Cardiac ventricle fibroblast (primary cell): ENCODE results near the gene TTC31. TPM values are rescaled to one million over a fixed set of nuclear protein-coding genes. Genes with fewer than 3 reads are reported as not detected.

Experiments
- total RNA-seq: library from RNA; depleted of rRNA; stranded (reverse); fragments of >200 nt; gene quantifications from 2 replicates; pipeline ENCODE4 v1.2.3, GENCODE V29; 2015

Gene TTC31
- total RNA-seq: 18.9 and 20.7 TPM in 2 replicates

GRCh38 chr2:74482801-74483674 is at the start of gene TTC31, which contains the start of gene CCDC142:
Gene TTC31, plus strand, starts transcription at chr2:74483081. Its CDS starts 15 bp downstream, at chr2:74483096.
Gene CCDC142, minus strand, starts transcription at chr2:74482998. Its CDS starts 161 bp downstream, at chr2:74482837.

GRCh38 chr2:74441690-74442482 is 41.0 kb upstream of the TTC31 start, which contains the start of gene RTKN:
Gene RTKN, minus strand, starts transcription at chr2:74441937. Its CDS starts 121 bp downstream, at chr2:74441816.

GRCh38 chr2:74454654-74455511 is 28.0 kb upstream of the TTC31 start, which contains the start of gene INO80B:
Gene INO80B, plus strand, starts transcription at chr2:74455087. Its CDS starts 30 bp downstream, at chr2:74455117.

GRCh38 chr2:74458132-74458937 is 24.5 kb upstream of the TTC31 start, which contains the start of gene WBP1:
Gene WBP1, plus strand, starts transcription at chr2:74458438. Its CDS starts 165 bp downstream, at chr2:74458603.

GRCh38 chr2:74472086-74472944 is 10.6 kb upstream of the TTC31 start, which contains the start of gene MRPL53:
Gene MRPL53, minus strand, starts transcription at chr2:74472680. Its CDS starts 20 bp downstream, at chr2:74472660.

GRCh38 chr2:74499267-74499939 is 16.5 kb downstream of the TTC31 start, which contains the start of gene LBX2:
Gene LBX2, minus strand, starts transcription at chr2:74499603. Its CDS starts 66 bp downstream, at chr2:74499537.

GRCh38 chr2:74507145-74507925 is 24.5 kb downstream of the TTC31 start, which contains the start of gene PCGF1:
Gene PCGF1, minus strand, starts transcription at chr2:74507695. Its CDS starts 27 bp downstream, at chr2:74507668.

GRCh38 chr2:74514368-74515270 is 31.7 kb downstream of the TTC31 start, which contains the start of gene TLX2:
Gene TLX2, plus strand, starts transcription at chr2:74514450. Its CDS starts 357 bp downstream, at chr2:74514807.

GRCh38 chr2:74525717-74526648 is 43.1 kb downstream of the TTC31 start, which contains the start of gene DQX1:
Gene DQX1, minus strand, starts transcription at chr2:74526231. Its CDS starts 502 bp downstream, at chr2:74525729.

GRCh38 chr2:74529357-74530238 is 46.7 kb downstream of the TTC31 start, which contains the start of the genes AUP1 and HTRA2:
Gene AUP1, minus strand, starts transcription at chr2:74529706. Its CDS starts 77 bp downstream, at chr2:74529629.
Gene HTRA2, plus strand, starts transcription at chr2:74529933. Its CDS starts 74 bp downstream, at chr2:74530007.

